Loucy (cell line): ENCODE results near the gene DIP2A.

Experiments used
- H2AFZ ChIP-seq: fragments of 200-600 bp; sonication (generic); 2 replicates; pipeline ENCODE4 v1.6.0; 2016; ENCODE audit warnings: antibody characterized with exemption, mild to moderate bottlenecking, low read length, moderate library complexity
- H3F3A ChIP-seq: fragments of 200-600 bp; 2 replicates; pipeline ENCODE4 v1.6.0; 2016; ENCODE audit warnings: antibody characterized with exemption, low read depth, mild to moderate bottlenecking
- H3K27me3 ChIP-seq: fragments of 200-600 bp; sonication (generic); 2 replicates; pipeline ENCODE4 v1.6.1; 2014; ENCODE audit warnings: low read length, mild to moderate bottlenecking; ENCODE audit not compliant: insufficient read depth, poor library complexity, severe bottlenecking
- H3K36me3 ChIP-seq: fragments of 200-600 bp; sonication (generic); 2 replicates; pipeline ENCODE4 v1.6.1; 2016; ENCODE audit warnings: low read length; ENCODE audit not compliant: insufficient read depth
- H3K4me1 ChIP-seq: fragments of 200-600 bp; sonication (generic); 2 replicates; pipeline ENCODE4 v1.5.1; 2014; ENCODE audit warnings: low read length, mild to moderate bottlenecking; ENCODE audit not compliant: insufficient read depth, poor library complexity, severe bottlenecking
- H3K4me2 ChIP-seq: fragments of 200-600 bp; sonication (generic); 2 replicates; pipeline ENCODE4 v1.6.0; 2014; ENCODE audit warnings: antibody characterized with exemption, low read length, low read depth, mild to moderate bottlenecking; ENCODE audit not compliant: poor library complexity, severe bottlenecking
- H3K4me3 ChIP-seq: fragments of 200-600 bp; sonication (generic); 2 replicates; pipeline ENCODE4 v1.5.1; 2014; ENCODE audit warnings: low read length, mild to moderate bottlenecking, mixed read lengths; ENCODE audit not compliant: poor library complexity, severe bottlenecking
- H3K79me2 ChIP-seq: fragments of 200-600 bp; sonication (generic); 2 replicates; pipeline ENCODE4 v1.6.1; 2014; ENCODE audit warnings: low read length; ENCODE audit not compliant: insufficient read depth
- H3K9ac ChIP-seq: fragments of 200-600 bp; sonication (generic); 2 replicates; pipeline ENCODE4 v1.6.0; 2014; ENCODE audit warnings: mild to moderate bottlenecking, low read depth, low read length, moderate library complexity; ENCODE audit not compliant: poor library complexity, severe bottlenecking
- H3K9me2 ChIP-seq: fragments of 200-600 bp; sonication (generic); replicated peaks from 2 replicates; pipeline ENCODE4 v1.6.1; 2016; ENCODE audit warnings: low read depth, low read length, mixed read lengths
- H3K9me3 ChIP-seq: fragments of 200-600 bp; sonication (generic); 2 replicates; pipeline ENCODE4 v1.6.1; 2014; ENCODE audit warnings: mild to moderate bottlenecking, antibody characterized with exemption, low read length, low read depth; ENCODE audit not compliant: insufficient read depth
- H4K20me1 ChIP-seq: fragments of 200-600 bp; sonication (generic); 2 replicates; pipeline ENCODE4 v1.6.0; 2014; ENCODE audit warnings: antibody characterized with exemption, low read length, mild to moderate bottlenecking; ENCODE audit not compliant: insufficient read depth, poor library complexity, severe bottlenecking
- CTCF ChIP-seq: fragments of 200-600 bp; sonication (generic); conservative IDR thresholded peaks from 2 replicates; pipeline ENCODE4 v1.5.1; 2014; ENCODE audit warnings: mild to moderate bottlenecking, antibody characterized with exemption, low read length
- EZH2phosphoT487 ChIP-seq: fragments of 200-600 bp; IDR thresholded peaks from 2 replicates; pipeline ENCODE4 v1.6.1; 2018; ENCODE audit warnings: antibody characterized with exemption, mild to moderate bottlenecking, moderate library complexity, borderline replicate concordance

The DIP2A gene

GRCh38 chr21:46555225-46555617 is 96.5 kb downstream of the DIP2A start:
- no peaks in the 10 kb centered on the region for H3K36me3 ChIP-seq
- no peak overlapping the region for H3K4me2 ChIP-seq
- H3K9ac ChIP-seq = no peak overlapping the region

GRCh38 chr21:46555678-46556077 is 97.0 kb downstream of the DIP2A start:
- no peaks in the 10 kb centered on the region for H3K9me2 ChIP-seq
- H3K36me3 ChIP-seq = no peaks in the 10 kb centered on the region
- no peak overlapping the region for H2AFZ ChIP-seq
- H3K4me3 ChIP-seq = no peak overlapping the region
- H3K4me1 ChIP-seq = peaks cover 38% of the 10 kb centered on the region
- no peaks in the 10 kb centered on the region for H4K20me1 ChIP-seq
- no peak overlapping the region for H3K4me2 ChIP-seq
- no peaks in the 10 kb centered on the region for H3K79me2 ChIP-seq
- H3K27me3 ChIP-seq = no peaks in the 10 kb centered on the region
- no peaks in the 10 kb centered on the region for H3F3A ChIP-seq
- no peaks in the 10 kb centered on the region for H3K9me3 ChIP-seq
- no peak overlapping the region for H3K9ac ChIP-seq
- no peak for TF ChIP-seq EZH2phosphoT487
- no peak for TF ChIP-seq CTCF

More at GRCh38 chr21:46555225-46555617, 96.5 kb downstream of the DIP2A start:
- H3F3A ChIP-seq = no peaks in the 10 kb centered on the region
- no peak for TF ChIP-seq EZH2phosphoT487
- no peak for TF ChIP-seq CTCF
- H3K9me3 ChIP-seq = no peaks in the 10 kb centered on the region
- H2AFZ ChIP-seq = no peak overlapping the region
- H3K79me2 ChIP-seq = no peaks in the 10 kb centered on the region
- H3K9me2 ChIP-seq = no peaks in the 10 kb centered on the region
- no peak overlapping the region for H3K4me3 ChIP-seq
- H4K20me1 ChIP-seq = no peaks in the 10 kb centered on the region
- peaks cover 40% of the 10 kb centered on the region for H3K4me1 ChIP-seq
- H3K27me3 ChIP-seq = no peaks in the 10 kb centered on the region

- H3K36me3 ChIP-seq = no peaks in the 10 kb centered on the region; the same call in 1 of the 2 replicates
These were observed 98.1 kb downstream of the DIP2A start for GRCh38 chr21:46556802-46557201.

More at GRCh38 chr21:46556802-46557201, 98.1 kb downstream of the DIP2A start:
- Histone ChIP-seq H3F3A (no peaks in the 10 kb centered on the region), H3K79me2 (no peaks in the 10 kb centered on the region), H3K9ac (no peak overlapping the region), H3K4me1 (peaks cover 36% of the 10 kb centered on the region), H3K4me3 (no peak overlapping the region), H3K9me3 (no peaks in the 10 kb centered on the region), H2AFZ (no peak overlapping the region), H3K27me3 (no peaks in the 10 kb centered on the region), H3K9me2 (no peaks in the 10 kb centered on the region), H4K20me1 (no peaks in the 10 kb centered on the region), H3K4me2 (no peak overlapping the region)
- TF ChIP-seq EZH2phosphoT487 (no peak), CTCF (no peak)
